Activated CD4-positive, CD25-positive, alpha-beta regulatory T cell treated with anti-CD3 and anti-CD28 coated beads, Interleukin-2, amount 50 U/mL, for 72 hours (primary cell): Measurements from ENCODE around the gene ETS1.

Experiments
- DNase-seq: peaks from one replicate; pipeline ENCODE4 v3.0.0; 2021

The ETS1 gene

DNA sequence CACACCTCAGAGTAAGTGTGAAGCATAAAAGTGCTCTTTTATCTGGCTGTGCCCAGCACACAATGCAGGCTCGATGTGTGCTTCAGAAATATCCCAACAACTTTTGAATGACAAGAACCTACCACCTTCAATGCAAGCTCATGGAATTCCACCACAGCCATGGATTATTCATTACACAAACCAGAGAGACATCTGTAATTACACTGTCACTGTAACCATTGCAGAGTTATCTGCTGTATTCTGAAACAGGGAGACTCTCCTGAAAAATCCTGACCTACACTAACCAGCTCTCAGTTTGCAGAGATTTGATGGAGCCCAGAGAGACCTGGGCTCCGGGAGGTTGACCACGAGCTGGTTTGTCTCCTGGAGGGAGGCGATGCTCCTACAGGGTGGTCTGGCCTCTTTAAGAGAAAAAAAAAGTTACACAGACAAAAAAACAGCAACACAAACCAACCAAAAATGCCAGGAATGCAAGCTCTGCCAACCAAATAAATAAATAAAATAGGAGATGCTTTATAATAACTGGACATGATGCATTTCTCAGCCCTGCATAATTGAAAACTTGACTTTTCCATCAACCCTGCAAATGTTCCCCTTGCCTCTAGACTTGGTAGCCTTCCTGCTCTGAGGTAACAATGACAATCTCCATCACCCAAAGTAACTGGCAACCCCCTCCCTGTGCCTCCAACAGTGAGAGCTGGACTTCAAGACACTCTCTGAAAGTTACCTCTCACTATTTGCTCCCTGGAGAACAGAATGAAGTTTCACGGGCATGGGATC lies 69.7 kb downstream of the ETS1 start:
- DNase-seq, result no peak

DNA sequence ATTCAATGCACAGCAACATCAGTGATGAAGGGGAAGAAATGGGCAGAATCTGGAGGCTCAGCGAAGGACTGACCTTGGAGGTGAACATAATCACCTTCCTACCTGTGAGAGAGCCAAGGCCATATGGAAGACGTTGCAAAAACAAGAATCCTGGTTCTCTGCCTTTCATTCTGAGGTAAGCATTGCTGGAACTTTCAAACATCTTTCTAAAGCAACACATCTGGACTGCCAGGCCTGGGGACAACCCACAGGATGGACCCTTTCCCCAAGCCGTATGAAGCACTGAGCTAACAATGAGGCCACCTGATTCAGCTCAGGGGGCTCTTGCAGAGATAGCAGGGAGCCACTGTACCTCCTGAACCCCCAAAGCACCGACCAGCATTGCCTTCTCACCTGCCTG lies 70.5 kb downstream of the ETS1 start:
- DNase-seq, result no peak

DNA sequence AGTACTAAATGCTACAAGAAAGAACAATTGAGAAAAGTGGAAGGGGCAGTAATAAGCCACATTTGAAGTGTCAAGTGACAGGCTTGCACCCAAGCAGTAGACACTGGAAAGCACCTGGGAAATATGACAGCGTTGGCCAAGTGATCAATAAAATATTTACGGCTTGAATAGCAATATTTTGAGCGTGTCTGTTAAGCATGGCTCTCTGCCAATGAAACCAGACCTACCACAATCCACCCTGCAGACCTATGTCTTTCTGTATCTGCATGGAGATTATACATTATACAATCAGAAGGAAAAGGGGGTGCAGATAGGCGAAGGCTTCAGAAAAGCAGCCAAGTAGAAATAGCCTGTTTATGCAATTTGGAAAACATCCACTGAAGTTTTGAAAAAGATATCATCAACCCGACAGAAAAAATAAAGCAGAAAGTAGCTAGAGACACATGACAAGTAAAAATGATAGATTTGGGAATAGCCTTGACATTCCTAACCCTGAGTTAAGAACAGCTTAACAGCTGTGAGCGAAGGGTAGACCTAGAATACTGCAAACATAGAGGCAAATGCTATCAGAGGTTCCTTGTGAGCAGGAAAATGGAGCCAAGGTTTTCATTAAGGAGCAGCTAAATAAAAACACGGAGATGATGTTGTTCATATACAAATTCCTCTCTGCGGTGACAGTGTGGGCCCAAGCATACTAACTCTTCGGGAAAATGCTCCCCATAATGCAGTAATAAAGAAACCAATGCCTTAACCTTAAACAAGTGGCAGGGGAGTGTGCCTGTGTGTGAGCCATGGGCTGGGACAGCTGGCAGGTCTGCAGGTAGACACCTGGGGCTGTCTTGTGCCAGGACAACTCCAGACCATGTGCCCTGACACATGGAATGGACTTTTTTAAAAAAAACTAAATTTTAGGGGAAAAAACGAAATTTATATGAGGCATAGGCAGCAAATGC lies 71.3 kb downstream of the ETS1 start:
- no peak for DNase-seq

DNA sequence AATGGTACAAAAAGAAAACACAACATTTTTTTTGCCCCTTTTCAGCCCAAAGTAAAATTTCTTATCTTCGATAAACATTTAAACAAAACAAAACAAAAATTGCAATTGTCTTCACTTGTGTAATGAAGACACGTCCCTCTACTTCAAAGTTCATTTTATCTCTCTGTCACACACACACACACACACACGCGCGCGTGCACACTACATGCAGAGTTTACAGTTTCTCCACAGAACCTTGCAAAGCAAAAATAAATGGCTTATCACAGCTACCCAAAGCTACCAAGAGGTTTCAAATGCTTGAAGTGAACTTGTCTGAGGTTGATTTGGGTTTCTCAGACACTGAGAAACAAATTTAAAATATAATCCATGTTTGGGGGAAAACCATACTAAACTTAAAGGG lies 72.3 kb downstream of the ETS1 start:
- DNase-seq, result no peak

DNA sequence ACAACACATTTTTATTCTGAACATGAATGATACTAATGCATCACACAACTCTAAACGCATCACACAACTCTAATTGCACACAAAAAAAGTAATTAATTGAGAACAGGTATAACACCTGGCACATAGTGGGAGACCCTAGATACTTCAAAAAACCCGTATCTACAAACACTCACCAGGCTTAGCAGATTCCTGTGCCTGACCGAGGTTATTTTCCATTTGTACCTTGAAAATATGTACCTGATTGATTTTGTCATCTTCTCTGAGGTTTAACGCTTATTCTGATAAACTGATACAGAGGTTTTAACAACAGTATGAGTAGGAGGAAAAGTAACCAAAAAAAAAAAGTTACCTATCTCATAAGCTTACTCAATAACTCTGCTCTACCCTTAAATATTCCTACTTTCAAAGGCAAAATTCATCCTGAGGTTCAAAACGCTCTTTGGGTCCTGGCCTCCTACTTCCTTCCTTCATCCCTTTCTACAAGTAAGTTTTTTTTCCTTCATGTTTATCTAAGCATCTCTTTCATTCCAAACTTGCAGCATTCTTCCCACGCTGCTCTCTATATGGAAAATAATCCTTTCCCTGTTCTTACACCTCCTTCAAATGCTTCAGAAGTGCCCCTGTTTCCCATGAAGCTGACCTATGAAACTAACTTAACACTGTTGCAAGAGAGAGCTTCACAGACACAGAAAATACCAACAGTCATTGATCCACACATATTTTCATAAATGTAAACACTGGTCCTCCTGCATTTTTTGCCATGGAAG lies 73.3 kb downstream of the ETS1 start:
- no peak for DNase-seq

DNA sequence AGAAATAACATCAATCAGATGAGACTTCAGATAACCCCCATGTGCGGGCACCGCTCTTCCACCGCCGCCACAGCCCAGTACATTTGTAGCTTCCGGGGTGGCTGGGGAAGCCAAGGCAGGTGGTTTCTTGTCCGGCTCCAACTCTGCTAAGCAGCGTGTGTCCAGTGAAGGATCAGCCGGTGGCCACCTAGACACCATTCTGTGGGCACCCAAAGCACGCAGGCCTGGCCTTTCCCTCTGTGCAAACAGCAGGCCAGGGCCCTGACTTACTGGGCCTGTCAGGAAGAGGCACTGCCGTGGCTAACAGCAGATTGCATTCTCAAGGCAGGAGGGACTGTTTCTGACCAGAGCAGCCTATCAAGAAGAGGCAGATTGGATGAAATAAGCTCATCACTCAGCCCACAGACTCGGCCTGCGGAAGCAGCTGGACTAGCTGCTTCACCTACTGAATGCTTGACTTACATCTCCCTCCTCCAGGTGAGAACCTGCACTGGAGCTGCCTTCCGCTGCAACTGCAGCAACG lies 74.8 kb downstream of the ETS1 start:
- peak; percentile 62 for DNase-seq

DNA sequence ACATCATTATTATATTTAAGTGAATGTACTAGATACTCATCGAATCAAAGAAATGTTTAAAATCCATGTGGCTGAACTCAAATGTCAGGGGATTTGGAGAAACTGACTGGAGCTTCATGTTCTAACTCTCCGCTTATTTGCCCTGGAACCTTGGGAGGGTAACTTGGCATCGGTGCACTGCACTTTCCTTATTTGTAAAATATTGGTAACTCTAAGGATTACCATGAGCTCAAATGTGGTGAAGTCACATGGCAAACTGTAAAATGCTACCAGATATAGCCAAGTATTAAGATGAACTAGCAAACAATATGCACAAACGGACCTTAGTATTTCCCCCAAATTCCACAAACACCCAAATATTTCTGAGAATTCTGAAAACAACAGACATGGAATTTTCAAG lies 75.6 kb downstream of the ETS1 start:
- DNase-seq, result no peak

DNA sequence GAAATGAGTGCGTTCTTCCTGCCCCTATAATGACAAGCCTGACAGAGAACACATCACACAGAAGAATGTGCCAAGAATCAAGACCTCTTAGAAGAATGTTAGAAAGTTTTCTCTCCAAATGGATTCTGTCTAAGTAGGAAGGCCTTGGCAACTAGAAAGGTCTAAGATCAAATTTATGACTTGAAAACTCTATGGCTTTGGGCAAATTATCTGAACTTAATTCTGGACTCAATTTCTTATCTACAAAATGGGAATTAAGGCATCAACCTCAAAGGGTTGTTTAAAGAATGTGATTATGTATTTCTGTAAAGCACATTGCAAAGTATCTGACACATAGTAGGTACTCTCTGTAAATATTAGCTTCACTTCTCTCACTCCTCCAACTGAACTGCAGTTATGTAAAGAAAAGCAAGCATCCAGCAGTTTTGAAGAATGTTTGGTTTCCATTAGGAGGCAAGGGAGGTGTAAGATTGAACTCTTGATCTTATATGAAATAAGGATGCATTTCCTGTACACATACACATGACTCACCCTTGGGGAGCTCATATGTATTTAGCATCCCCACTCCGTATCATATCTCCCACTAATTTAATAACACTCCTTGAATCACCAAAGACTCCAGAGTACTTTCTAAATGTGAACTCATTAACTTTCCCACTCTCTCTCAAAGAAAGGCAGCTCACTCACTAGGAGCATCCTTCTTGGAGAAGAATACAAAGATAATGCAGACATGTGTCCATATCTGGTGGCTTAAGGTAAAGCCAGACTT lies 77.6 kb downstream of the ETS1 start:
- no peak for DNase-seq

DNA sequence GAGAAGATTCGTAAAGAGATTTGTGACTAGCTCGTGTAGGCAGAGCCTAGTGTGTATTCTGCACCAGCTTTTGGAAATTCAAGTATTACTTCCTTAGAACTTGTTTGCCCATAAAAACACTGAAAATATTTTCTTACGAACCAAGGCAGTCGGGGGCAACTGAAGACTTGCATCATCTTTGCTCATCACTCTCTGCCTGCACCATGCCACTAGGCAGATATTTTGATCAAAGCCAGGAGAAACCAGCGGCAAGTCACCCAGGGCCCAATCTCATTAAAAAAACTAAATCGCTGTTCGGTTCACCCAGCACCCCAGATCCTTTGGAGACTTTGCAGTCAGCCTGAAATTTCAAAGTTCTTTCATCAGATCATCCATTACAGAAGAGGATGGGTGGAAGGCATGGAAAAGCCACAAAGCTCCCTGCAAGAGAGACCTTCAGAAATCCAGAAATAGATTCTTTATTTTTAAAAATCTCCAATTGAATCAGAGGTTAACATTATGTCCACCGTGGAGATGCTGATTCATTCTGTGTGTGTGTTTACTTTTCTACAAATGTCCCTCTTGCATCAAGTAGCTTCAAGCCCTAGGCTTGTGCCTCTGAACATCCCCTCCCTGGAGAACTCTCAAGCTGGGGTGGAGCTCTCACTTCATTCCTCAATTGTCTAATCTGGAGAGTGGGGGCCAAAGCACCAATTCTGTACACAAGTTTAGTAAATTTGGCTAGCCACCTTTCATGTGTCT lies 78.4 kb downstream of the ETS1 start:
- no peak for DNase-seq

DNA sequence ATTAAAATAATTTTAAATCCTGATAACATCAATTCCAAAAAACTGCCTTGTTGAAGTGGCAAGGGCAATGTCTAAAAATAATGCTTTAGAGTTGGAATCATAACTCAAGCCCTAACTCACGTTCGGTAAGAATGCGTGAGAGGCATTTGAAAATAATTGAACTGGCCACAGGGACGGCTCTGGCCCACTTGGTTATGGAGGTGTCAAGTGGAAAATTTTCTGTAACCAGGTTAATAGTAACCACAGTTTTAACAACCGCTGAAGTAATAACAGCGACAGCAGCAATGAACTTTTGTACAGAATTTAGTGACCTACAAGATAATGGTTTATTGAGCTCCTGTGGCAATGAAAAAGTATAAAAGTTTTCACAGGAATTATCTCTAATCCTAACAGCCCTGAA lies 79.4 kb downstream of the ETS1 start:
- no peak for DNase-seq

DNA sequence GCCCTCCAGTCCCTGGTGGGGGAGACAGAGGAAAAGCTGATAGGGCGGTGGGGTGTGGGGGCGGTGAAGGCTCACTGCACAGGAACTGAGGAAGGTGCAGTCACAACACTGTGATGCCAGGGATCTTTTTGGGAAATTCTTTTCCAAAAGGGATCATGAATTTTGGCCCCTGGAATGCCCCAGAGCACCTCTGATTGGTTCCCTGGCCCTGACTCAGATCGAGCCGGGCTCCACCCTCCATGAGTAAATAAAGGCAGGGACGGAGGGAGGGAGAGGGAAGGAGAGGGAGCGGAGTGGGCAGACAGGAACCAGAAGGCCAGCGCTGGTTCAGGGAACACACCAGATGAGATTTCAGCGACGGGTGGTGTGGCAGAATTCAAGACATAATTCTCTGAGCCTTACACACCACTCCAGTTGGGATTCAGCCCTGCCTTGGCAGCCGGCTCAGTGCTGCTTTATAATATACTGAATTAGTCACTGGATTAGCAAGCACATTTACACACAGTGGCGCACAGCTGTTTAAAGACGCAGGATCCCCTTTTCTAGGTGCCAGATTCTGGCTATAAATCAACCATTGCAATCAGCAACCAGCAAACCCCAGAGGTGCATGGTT lies 80.3 kb downstream of the ETS1 start:
- no peak for DNase-seq

DNA sequence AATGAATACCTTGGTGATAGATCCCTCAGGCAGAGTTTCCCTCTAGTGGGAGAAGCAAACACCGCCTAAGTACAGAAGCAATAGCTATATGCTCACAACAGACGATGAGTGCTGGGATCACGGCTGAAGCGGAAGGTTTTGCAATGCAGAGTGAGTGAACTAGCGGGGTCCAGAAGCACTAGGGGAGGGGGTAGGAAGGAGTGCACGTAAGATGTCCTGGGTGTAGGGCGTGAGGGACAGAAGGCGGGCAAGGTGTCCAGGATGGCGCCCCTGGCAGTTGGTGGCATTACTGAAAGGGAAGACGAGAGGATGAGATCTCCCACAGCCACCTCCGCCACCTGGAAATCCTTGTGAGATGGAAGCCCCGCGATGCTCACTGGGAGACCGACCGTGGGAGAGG lies 81.0 kb downstream of the ETS1 start:
- no peak for DNase-seq

DNA sequence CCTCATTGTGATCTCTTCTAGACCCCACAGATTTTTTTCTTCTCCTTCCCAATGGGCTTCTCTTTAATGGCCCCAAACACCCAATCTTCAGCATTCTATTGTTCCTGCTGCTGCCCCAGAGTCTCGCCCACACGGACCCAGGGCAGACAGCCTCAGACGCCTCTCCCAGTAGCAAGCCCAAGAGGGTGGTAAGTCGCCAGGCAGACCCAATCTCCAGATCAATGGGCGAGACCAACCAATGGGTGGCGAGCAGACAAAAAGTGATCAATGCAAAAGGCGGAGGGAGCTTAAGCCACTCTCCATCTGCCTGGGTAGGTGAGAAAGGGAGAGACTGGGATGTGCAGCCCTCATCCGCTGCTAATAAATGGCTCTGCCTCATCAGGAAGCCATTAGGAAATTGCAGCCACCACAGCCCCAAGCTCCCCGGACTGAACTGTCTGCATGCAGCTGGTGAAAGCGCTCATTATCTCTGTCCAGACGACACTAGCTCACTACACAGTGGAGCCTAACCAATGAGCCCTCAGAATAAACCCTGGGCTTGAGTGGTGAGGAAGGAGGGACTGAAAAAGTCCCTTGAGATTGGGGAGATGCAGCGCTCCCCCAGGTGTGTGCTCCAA lies 81.8 kb downstream of the ETS1 start:
- DNase-seq, result no peak

DNA sequence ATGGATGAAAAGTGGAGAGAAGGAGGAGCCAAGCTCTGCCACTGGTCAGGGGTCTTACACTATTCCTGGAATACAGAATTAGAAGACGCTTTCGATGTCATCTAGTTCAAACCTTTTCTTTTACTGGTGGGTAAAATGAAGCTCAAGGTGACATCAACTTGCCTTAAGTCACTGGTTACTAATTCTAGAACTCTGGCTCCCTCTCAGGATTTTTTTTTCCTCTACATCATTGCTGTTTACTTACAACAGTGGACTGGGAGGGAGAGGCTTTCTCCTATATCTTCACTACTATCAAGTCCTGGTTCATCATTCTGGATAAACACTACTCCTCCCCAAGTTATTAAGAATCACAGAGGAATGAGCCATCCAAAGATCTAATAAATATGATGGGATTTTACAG lies 82.9 kb downstream of the ETS1 start:
- no peak for DNase-seq

DNA sequence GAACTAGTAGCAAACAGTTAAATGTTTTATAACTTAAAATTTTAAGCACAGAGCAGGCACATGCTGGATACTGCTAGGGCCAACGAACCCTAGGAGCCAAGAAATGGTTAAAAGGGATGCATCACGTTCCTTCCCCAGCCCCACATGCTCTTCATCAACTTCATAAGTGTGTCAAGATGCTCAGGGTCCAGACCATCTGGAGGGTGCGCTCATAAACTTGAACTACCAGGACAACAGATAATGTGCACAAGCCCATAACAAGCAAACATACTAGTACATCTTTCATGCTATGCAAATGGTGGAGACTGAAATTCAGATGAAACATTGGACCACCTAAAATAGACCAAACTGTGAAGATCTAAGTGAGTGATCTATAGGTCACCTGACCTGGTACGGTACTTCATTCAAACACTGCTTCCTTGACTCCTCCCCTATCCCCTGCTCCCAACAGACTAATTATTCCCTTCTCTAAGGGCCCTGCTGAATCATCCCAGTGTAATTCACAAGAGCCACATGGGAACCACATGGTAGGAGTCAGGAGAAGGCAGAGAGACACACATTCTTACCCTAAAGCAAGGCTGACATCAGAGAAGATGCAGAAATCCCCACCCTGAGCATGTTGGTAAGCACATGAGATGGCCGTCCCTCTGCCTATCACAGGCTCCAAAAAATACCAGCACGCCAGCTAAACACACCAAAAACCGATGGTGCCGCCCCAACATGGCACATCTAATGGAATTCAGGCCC lies 83.9 kb downstream of the ETS1 start:
- no peak for DNase-seq

DNA sequence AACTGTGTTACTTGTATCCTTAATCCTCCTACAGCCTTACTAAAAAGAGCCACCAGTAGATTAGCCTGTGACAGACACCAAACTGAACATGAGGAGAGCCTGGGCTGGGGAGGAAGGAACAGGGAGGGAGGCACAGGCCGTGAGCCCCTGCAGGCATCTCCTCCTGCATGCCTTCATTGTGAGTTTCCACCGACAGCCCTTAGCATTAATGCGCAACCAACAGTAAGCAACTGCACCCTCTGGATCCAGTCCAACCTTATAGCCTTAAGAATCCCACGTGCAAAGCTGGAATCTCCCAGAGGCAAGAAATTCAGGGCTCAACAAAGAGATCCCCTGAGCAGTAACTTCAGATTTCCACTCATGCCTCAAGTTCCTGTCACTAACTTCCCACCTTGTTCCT lies 84.6 kb downstream of the ETS1 start:
- no peak for DNase-seq

DNA sequence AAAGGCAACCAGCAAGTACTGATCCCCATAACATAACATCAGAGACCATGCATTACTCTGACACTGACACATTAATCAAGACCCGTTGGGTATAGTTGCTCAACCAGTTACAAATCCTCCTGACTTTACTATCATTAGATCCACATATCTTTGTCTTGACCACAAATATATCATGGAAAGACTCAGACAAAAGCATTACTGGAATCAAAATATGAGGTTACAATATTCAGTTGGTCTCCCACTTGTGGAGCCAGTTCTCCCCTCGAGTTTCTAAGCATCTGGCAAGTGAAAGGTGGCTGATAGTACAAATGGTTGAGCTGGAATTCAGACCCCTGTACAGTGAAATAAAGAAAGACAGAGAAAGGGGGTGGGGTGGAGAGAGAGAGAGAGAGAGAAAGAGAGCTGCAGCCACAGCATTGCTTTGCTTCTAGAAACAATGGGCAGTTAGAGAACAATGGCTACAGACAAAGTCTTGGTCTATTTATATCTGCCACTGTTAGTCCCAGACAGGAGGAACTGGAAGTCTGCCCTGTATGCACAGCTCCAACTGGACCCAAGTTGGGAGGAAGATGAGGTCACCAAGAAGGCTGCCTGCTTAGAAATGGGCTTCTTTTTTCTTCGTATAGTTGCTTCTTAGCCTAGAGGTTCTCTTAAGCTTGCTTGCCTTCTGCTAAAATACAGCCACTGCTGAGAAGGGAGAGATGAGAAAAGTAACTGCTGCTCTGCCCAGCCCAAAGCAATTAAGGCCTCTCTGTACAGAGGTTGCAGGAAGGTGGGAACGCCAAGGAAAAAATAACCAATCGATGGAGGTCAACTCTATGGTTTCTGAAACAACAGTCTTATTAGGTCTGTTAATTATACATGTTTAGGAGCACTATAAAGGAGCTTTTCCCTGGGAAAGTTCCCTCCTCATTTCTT lies 85.5 kb downstream of the ETS1 start:
- no peak for DNase-seq

DNA sequence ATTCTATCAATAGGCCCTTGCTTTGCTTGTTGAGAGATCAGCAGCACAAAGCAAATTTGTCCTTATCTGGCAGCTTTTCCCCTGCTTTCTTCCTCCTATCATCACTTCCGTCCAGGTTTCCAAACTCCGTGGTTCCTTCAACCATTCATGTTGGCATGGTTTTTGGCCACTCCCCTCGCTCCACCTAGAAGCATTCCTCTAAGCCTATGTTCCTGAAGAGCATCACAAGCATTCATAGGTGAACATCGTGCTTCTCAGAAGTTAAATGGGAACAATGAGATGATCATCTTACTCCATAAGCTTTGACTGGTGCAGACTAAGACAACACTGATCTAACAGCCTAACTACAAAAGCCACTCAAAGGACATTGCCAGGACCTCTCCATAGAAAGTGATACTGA lies 86.3 kb downstream of the ETS1 start:
- no peak for DNase-seq

DNA sequence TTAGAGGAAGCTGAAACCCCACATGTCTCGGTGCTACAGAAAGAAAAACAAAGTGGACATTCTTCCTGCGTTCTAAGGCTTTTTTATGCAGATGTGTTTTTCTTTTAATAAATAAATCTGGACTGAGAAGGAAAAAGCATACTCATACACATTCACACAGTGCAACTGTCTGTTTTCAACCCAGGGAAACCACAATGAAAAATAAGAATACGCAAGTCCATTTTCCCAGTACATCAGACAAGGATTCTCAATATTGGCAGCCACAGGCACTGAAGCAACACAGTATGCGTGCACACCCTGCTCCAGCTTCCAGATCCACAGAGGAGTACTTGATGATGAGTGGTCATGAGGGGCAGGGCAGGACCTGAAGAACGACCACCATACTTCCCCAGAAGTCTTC lies 86.9 kb downstream of the ETS1 start:
- no peak for DNase-seq
